Type B pancreatic cell (in vitro differentiated cells): Measurements from ENCODE around the gene RNF43. TPM values are rescaled to one million over a fixed set of nuclear protein-coding genes. Genes with fewer than 3 reads are reported as not detected.

Experiments
- DNase-seq: peaks from one replicate; pipeline ENCODE4 v3.0.0; 2021; ENCODE audit warnings: mixed read lengths; ENCODE audit not compliant: unreplicated experiment; ENCODE audit errors: extremely low spot score
- H3K27ac Mint-ChIP-seq: 2 replicates; pipeline ENCODE4 v1.8.0; 2021; ENCODE audit warnings: mild to moderate bottlenecking, mixed read lengths
- H3K27me3 Mint-ChIP-seq: 2 replicates; pipeline ENCODE4 v1.8.0; 2021; ENCODE audit warnings: mixed read lengths
- H3K36me3 Mint-ChIP-seq: 2 replicates; pipeline ENCODE4 v1.8.0; 2021; ENCODE audit warnings: mixed read lengths
- H3K4me1 Mint-ChIP-seq: one replicate; pipeline ENCODE4 v1.8.0; 2021; ENCODE audit warnings: mixed read lengths; ENCODE audit not compliant: unreplicated experiment
- H3K4me3 Mint-ChIP-seq: 2 replicates; pipeline ENCODE4 v1.8.0; 2021; ENCODE audit warnings: mild to moderate bottlenecking, mixed read lengths
- H3K9me3 Mint-ChIP-seq: 2 replicates; pipeline ENCODE4 v1.8.0; 2021; ENCODE audit warnings: mixed read lengths
- total RNA-seq: library from RNA; stranded (reverse); gene quantifications from 2 replicates; pipeline ENCODE4 v1.2.1, GENCODE V29; 2021; ENCODE audit warnings: low replicate concordance
- TF ChIP-seq, protein P1 (sequence below): fragments of 200-600 bp; sonication (generic); conservative IDR thresholded peaks from 2 replicates; pipeline ENCODE4 v1.5.0; 2021; ENCODE audit warnings: antibody characterized with exemption, mild to moderate bottlenecking

Gene RNF43
- total RNA-seq, 1 donor from 2014 or later, result 14.0 TPM

DNA sequence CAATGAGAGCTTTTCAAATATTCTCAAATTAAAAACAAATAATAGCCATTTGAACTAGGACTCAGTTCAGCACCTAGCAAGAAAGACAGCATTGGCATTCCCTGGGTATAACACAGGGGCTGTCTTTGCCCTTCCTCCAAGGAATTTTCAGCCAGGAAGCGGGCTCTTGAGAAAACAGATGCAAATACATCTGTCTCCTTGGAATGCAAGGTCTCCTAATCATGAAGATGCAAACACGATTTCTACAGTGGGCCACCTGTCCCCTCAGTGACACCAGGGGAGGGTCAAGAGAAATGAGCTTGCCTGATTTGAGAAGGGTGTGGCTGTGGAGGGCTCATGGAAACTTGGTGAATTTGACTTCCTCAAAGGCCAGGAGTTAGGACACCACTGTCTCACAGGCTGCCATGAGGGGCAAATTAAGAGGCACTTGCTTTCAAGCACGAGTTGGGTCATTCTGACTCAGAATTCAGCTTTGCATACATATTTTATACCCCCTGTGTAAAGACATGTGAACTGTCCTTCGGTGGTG is 40.8 kb downstream of the RNF43 start:
- H3K36me3 Mint-ChIP-seq, result peaks cover 4% of the 10 kb centered on the region
- no peak overlapping the region for H3K4me3 Mint-ChIP-seq
- H3K9me3 Mint-ChIP-seq, result no peaks in the 10 kb centered on the region
- TF ChIP-seq, protein P1, sequence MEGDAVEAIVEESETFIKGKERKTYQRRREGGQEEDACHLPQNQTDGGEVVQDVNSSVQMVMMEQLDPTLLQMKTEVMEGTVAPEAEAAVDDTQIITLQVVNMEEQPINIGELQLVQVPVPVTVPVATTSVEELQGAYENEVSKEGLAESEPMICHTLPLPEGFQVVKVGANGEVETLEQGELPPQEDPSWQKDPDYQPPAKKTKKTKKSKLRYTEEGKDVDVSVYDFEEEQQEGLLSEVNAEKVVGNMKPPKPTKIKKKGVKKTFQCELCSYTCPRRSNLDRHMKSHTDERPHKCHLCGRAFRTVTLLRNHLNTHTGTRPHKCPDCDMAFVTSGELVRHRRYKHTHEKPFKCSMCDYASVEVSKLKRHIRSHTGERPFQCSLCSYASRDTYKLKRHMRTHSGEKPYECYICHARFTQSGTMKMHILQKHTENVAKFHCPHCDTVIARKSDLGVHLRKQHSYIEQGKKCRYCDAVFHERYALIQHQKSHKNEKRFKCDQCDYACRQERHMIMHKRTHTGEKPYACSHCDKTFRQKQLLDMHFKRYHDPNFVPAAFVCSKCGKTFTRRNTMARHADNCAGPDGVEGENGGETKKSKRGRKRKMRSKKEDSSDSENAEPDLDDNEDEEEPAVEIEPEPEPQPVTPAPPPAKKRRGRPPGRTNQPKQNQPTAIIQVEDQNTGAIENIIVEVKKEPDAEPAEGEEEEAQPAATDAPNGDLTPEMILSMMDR, result no peak
- DNase-seq, result no peak
- peaks cover 34% of the 10 kb centered on the region for H3K4me1 Mint-ChIP-seq
- peak overlapping the region; percentile 86 for H3K27ac Mint-ChIP-seq
- H3K27me3 Mint-ChIP-seq, result no peaks in the 10 kb centered on the region

DNA sequence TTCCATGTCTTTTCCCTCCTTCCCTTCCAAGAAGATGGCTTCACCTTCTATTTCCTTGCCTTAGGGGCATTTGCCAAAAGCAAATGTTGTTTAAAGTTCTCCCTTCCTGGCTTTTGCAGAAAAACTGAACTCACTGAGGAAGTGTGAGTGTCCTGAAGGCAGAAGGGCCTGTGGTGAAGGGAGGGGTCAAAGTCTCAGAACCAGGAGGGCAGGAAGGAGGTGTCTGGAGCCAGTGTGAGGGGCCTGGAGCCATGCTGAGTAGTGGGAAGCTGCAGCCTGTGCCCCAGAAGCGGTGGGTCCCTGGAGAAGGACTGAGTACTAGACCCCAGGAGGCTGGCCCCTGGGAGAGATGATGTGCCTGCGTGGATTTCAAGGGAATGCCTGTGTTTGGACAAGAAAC is 41.5 kb downstream of the RNF43 start:
- peak overlapping the region; percentile 2 for H3K27ac Mint-ChIP-seq
- H3K4me1 Mint-ChIP-seq, result peaks cover 28% of the 10 kb centered on the region
- TF ChIP-seq, protein P1, result no peak
- H3K27me3 Mint-ChIP-seq, result no peaks in the 10 kb centered on the region
- H3K9me3 Mint-ChIP-seq, result no peaks in the 10 kb centered on the region
- DNase-seq, result no peak
- H3K36me3 Mint-ChIP-seq, result peaks cover 4% of the 10 kb centered on the region
- H3K4me3 Mint-ChIP-seq, result no peak overlapping the region

DNA sequence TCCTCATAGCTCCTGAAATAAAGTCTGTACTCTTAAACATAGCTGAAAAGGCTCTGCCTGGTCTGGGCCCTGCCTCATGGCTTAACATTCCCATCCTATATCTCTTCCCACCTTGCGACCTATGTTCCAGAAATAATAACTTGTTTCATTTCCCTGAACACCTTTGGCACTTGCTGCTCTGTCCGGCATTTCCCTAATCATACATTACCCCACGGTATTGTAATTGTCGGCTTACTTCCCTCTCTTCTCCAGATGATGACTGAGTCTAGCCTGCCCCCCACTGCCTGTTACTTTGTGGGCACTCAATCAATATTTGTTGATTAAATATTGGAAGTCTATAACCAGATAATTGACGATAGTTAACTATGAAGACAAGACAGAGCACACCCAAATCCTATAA is 42.1 kb downstream of the RNF43 start:
- H3K4me3 Mint-ChIP-seq, result no peak overlapping the region
- H3K36me3 Mint-ChIP-seq, result peaks cover 4% of the 10 kb centered on the region
- H3K27me3 Mint-ChIP-seq, result no peaks in the 10 kb centered on the region
- no peaks in the 10 kb centered on the region for H3K9me3 Mint-ChIP-seq
- no peak for DNase-seq
- TF ChIP-seq, protein P1, result no peak
- peak overlapping the region; percentile 12 for H3K27ac Mint-ChIP-seq
- peaks cover 26% of the 10 kb centered on the region for H3K4me1 Mint-ChIP-seq

DNA sequence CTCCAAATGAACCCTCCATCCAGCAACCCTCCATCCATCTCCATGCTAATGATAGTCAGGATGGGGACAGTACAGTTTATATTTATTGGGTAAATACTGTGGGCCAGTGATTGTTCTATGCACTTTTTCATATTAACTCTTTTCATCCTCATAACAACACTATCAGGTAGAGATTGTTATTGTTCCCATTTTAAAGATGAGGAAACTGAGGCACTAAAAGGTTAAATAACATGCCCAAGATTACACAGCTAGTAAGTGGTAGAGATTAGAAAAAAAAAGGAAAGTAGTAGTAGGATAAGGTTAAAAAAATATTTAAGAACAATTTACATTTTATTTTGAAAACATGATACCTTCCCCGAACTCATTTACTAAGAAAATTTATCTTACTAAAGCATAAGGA is 43.4 kb downstream of the RNF43 start:
- Mint-ChIP-seq H3K9me3 (no peaks in the 10 kb centered on the region), H3K27me3 (no peaks in the 10 kb centered on the region), H3K4me3 (no peak overlapping the region), H3K36me3 (peaks cover 11% of the 10 kb centered on the region), H3K4me1 (peaks cover 26% of the 10 kb centered on the region), H3K27ac (no peak overlapping the region)
- TF ChIP-seq, protein P1, result no peak
- no peak for DNase-seq

DNA sequence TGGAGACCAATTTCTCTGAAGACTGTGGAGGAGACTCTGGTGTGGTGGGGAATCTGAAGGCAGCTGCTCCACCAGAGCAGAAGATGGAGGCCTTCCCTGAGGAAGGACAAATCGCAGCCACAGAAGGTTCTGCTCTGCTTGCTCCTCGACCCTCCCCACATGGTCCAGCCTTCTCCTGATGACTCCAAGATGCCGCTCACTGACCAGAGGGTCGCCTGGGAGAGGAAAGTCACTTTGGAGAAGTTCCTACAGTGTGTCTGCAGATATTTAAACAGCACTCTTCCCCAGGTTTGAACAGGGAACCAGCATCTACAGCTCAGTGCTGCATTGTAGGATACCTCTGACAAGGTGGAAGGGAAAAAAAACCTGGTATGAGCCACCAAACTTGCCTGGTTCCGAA is 44.3 kb downstream of the RNF43 start:
- H3K27ac Mint-ChIP-seq, result peak overlapping the region; percentile 4
- no peak for DNase-seq
- peaks cover 26% of the 10 kb centered on the region for H3K4me1 Mint-ChIP-seq
- peaks cover 11% of the 10 kb centered on the region for H3K36me3 Mint-ChIP-seq
- no peak overlapping the region for H3K4me3 Mint-ChIP-seq
- no peaks in the 10 kb centered on the region for H3K9me3 Mint-ChIP-seq
- H3K27me3 Mint-ChIP-seq, result no peaks in the 10 kb centered on the region
- TF ChIP-seq, protein P1, result no peak
